ENCODE results near the gene SH3GL3.

Gene SH3GL3

DNA sequence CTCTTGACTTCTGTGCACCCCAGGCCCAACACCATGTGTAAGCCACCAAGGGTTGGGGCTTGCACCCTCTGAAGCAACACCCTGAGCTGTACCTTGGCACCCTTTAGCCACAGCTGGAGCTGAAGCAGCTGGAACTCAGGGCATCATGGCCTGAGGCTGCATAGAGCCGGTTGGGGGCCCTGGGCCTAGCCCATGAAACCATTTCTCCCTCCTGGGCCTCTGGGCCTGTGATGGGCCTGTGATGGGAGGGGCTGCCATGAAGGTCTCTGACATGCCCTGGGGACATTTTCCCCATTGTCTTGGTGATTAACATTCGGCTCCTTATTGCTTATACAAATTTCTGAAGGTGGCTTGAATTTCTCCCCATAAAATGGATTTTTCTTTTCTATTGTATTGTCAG is 184.4 kb downstream of the SH3GL3 start:
- no peak for DNase-seq

DNA sequence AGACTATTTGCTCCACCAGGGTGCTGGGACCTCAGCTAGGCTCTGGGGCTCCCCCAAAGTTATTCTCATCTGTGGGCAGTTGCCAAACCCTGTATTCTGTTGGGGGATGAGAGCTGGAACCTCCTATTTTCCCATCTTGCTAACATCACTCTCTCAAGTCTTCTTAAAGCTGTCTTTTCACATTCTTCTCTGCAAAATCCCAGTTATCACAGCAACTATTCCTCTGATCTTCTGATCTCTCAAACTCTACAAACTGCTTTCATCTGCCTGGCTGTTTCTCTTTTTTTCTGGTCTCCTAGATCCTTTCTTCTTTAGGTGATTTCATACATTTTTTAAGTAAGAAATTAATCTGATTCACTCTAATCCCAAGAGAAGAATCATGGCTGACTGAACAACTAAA is 196.1 kb downstream of the SH3GL3 start:
- no peak for DNase-seq

DNA sequence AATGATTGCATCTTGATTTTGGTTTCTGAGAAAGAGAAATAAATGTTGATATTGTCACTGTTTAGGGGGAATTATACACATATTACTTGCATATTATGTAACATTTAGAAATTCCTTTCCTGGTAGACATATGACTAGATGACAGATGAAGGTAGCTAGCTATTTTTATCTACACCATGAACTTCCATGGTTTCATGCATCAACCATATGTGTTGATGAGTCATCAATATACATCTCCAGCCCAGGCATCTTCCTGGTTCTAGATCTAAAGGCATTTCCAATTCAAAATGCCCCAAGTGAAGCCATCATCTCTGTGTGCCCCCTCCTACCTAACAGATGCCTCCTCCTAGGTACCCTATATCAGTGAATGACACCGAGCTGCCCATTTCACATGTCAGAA is 197.3 kb downstream of the SH3GL3 start:
- no peak for DNase-seq

DNA sequence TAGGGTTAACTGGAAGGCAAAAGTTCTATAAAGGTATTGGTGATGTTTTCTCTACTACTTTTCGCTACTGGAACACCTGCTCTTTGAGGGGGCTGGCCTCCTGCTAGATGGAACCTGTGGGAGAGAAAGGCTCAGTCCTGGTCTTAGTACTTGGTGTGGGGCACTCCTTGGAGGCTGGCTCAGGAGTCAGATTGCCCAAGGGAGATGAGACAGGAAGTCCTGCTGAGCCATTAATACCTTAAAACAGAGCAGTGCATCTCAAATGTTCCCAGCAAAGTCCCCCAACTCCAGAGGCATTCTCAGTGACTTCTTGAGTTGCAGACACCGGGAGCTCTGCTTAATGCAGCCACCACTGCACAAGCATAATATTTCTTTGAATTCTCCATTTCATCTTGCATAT is 203.7 kb downstream of the SH3GL3 start:
- DNase-seq = no peak

DNA sequence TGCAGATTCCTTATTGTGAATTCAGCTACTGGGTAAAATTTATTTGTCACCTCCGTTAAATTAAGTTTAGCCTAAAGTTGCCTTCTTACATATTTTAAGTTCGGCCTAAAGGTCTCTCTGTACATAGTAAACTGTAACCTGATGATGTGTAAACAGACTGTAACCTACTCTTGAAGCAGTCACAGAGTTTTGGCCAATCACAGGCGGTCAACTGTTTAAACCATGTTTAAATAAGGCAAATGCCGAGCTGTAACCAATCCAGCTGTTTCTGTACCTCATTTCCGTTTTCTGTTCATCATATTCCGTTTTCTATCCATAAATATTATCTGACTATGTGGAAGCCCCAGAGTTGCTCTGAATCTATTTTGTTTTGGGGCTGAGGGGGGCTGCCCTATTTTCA is 204.4 kb downstream of the SH3GL3 start:
- DNase-seq = no peak

DNA sequence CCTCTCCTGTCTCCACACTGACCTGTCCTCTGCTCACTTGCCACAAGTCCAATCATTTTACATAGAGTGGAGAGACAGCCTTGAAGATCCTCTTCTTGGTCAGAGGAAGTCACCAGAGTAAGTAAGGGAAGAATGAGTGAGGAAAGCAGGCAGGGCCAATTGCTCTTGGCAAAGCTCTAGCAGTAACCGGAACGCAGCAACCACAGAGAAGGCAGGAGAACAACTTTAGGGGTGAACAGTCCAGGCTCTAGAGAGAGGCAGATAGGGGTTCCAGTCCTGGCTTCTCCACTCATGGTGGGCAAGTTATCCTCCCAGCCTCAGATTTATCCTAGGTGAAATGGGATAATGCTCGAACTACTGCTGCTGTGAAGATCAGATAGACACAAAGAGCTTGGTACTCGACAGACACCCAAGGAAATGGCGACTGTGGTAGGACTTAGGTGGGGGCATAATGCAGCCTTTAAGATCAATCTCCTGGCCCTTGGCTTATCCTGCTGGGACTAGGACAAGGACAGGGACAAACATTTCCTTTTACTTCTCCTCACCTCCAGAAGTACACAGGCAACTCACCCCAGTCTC is 205.6 kb downstream of the SH3GL3 start:
- no peak for DNase-seq

DNA sequence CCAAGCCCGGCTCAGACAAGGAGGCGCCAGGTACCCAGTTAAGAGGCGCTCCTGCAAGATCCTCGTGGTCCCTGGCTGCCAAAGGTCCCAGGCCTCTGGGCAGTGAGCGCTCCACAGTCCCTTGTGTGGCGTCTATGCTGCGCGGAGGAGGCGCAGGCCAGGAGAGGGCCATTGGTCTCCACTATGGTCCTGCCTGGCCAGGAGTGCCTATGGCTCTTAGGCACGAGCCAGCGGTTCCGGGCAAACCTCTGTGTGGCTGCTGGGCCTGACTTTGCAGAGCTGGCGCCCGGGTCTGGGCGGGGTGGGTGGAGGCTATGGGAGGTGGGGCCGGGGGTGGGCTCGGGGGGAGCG is 206.1 kb downstream of the SH3GL3 start:
- no peak for DNase-seq

DNA sequence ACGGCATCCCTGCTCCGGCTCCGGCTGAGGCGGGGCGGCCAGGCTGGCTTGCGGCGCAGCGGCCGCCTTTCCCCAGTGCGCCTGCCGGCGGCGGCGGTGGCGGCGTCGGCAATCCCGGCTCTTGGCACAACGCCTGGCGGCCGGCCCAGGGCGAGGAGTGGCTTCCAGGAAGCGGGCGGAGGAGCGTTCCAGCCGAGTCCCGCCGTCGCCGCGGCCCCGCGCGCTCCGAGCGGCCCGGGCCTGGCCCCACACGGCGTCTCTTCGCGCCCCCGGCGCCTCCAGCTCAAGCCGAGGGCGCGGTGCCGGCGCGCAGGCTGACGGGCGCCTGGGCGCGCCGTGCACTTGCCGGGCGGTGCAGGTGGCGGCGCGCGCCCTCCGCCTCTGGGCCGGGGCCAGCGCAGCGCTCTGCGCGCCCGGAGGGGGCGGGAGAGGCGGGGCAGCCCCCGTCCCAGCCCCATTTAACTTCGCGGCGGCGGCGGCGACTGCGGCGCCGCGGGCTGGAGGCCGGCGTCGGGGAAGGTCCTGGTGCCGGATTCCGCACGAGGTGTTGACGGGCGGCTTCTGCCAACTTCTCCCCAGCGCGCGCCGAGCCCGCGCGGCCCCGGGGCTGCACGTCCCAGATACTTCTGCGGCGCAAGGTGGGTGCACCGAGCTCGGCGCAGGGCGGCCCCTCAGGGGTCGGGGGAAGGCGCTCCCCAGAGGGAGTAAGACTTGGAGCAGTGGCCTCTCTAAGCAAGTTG is 206.7 kb downstream of the SH3GL3 start, which contains the start of gene ADAMTSL3:
Gene ADAMTSL3, plus strand, starts transcription at position 485 of the 740 bp plus-strand sequence. CDS start 1,639 bp downstream, outside the sequence.
- no peak for DNase-seq

DNA sequence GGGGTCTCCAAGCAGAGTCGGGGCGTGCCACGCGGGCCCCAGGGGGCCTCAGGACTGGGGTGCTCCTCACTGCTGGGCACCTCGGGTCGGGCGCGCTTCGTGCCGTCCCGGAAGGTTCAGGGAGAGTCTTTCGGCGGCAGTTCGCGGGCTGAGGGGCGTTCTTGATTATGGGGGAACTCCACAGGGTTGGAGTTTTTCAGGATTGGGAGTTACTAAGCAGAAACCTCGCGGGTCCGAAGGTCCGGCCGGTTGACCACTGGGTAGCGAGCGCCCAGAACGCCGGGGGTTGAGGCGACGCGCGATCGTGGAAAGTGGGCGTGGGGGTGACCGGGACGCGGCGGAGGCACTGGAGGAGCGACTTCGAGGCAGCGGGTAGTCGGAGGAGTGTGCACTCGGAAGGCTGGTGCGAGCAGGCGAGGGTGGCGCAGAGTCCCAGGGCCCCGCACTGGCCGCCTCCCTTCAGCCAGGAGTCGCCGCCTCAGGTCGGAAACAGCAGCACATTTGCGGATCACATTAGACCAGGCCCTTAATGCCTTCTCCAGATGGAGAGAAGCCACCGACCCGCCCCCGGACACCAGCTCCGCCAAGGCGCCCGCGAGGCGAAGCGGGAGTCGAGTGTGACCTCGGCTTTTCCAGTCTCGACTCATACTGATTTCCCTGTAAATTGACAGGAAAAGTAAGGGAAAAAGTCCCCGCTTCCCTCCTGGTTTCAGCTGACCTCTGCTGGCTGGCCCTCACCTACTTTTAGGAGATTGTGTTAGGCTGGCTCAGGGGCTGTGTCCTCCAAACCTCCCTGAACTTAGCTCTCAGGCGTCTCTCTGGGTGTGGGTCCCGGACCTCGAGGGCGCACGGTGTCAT is 207.5 kb downstream of the SH3GL3 start:
- DNase-seq = no peak

DNA sequence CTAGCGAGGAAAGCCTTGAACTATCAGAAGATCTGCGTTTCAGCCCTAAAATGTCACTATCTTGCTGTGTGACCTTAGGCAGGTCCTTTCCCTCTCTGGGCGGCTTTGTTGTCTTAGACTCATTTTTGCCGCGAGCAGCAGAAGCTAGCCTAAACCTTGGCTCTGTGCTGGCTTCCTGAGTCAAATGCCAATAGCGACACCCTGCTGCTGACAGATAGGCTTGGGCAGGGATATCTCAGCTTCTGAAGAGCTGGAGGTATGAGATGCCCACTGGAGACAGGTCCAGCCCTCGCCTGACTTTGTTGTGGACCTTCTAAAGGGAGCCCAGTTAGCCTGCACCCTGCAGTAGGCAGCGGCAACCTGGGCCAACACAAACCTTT is 208.1 kb downstream of the SH3GL3 start:
- no peak for DNase-seq

DNA sequence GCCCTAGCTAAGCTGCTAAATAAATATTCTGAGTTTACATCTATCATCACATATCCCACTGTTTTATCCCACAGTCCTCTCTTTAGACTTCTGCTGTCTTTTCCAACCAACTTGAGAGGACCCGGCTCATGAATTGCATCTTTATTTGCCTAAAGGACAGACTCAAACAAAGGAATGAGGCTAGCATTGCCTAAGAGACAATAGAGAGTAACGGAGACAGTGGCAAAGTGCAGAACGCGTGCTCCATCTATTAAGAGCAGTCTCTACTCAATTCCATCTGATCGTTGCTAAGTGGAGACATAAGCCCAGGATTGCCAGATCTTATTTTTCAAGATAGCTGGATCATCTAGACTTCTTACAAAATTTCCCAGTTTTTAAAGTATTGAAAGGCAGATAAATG is 209.1 kb downstream of the SH3GL3 start:
- no peak for DNase-seq

DNA sequence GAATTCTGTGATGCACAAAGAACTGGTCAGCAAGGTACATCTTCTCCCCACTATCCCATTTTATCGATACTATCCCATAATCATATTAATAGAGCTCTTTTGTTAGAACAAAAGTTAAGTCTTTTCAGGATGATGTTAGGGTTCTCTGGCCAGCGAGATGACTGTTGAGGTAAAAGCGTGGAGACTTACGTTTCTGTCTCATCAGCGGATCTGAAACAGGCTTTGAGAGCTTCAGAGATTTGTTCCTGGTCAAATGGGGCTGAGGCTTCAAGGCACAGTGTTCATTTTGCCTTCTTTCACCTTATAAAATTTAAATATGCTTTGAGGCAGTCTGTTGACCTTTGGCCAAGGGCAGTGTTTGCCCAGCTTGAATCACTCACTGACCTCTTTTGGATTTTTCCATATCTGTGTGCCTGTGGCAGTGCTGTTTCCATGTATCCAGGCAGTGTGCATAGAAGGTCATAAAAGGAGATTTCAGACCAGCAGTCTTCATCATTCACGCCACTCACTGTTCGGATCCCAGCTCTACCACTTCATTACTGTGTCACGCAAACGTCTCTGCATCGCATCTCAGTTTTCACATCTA is 209.9 kb downstream of the SH3GL3 start:
- DNase-seq = no peak

DNA sequence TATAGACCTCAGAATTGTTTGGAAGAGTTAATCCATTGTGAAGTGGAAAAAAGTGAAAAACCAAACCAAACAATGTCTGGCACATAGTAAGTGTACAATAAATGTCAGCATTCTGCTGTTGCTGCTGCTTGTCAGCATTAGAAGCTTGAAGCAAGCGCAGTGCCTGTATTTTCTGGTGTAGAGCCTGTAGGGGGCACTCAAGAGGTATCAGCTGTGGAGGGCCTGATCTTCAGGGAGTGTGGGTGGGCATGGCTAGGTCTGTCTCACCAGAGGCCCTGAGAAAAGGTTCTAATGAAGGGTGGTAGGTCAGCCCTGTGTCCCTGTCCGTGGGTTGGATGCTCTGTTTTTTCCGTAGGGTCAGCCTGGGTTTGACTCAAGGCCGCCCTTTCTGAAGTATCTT is 210.4 kb downstream of the SH3GL3 start:
- DNase-seq = no peak

DNA sequence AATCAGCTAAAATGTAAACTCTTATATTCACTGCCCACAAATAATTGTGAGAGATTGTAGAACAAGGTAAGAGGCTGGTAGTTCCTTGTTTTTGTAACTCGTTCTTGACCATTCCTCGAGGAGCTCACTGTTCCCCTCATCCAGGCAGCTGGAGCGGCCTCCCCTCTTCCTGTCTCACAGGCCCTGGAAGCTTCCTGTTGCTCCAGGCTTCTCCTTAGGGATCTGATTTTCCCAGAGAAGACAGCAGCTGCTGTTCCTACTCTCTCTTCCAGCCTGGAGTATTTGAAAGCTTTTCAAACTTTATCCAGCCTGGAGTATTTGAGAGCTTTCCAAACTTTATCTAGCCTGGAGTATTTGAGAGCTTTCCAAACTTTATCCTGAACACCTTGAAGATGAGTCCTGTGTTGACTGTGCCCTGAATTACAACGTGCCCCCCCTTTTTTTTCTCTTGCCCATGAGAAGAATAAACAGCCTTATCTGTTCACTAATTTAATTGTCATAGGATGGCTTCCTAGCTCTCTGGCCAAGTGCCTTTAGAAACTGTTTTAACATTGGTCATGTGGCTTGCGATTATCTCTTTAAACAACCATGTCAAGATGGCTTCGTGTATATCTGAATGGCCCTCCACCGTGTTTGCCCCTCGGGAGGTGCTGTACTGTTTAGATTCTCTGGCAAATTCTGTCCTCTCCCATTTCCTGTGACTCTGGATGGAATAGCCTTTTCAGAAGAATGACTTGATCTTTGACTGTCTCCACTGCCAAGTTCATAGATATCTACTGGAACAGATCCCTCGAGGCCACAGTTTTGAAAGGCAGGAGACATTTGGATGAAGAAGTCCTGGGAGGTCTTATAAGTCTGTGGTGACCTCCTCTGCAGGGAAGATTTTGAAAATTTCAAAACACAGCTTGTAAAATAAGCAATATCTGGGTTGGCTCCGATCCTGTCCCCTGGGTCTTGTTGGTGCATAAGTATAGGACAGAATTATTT is 211.6 kb downstream of the SH3GL3 start:
- DNase-seq = no peak

DNA sequence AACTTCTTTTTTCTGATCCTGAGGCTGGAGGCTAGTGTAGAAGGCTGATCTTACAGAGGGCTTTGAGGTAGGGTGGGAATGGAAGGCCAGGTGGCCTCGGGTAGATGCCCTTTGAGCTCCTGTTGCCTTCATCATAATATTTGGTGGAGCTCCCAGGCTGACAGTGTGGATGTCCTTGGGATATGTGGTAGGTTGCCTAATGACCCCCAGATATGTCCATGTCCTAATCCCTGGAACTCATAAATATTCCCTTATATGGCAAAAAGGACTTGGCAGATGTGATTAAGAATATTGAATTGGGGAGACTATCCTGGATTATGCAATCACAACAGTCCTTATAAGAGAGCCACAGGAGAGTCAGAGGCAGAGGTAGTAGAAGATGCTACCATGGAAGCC is 212.3 kb downstream of the SH3GL3 start:
- DNase-seq = no peak

DNA sequence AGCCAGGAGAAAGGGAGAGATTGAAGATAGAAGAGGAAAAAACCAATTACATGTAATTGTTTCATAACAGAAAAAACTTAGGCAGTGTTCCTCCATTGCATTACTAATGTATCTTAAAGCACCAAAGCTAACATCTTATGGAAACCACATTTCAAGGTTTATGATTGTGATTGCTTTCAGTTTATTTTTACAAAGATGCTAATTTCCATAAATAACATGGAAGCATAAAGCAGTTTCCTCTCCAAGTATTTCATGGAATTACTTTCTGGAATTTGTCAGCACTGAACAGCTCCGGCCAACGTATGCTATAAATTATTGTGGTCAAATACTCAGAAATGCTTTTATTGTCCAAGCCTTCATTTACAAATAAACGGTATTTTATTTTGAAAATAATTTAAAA is 218.3 kb downstream of the SH3GL3 start:
- DNase-seq = no peak
